Right cardiac atrium (tissue), 5 donors: ENCODE measurements around the gene NCLN. TPM values are rescaled to one million over a fixed set of nuclear protein-coding genes. Genes with fewer than 3 reads are reported as not detected.

ENCODE experiments used
- ATAC-seq, 2 donors: fragments of 200-7000 bp; cut with Tn5 transposase; one replicate each; pipeline versions ENCODE4 v1.8.0 to v1.9.1; 2020; ENCODE audit warnings: moderate library complexity in 2 of 2, mild to moderate bottlenecking in 1 of 2
- DNase-seq, 3 donors: peaks; one replicate each; pipeline ENCODE4 v3.0.0-alpha.2; 2020
- H3K27ac ChIP-seq: one replicate; pipeline ENCODE4 v1.5.1; 2013; ENCODE audit warnings: mild to moderate bottlenecking, low read length, control low read depth, moderate library complexity
- H3K27me3 ChIP-seq: one replicate; pipeline ENCODE4 v1.6.1; 2013; ENCODE audit not compliant: control insufficient read depth, insufficient read depth
- H3K4me1 ChIP-seq: one replicate; pipeline ENCODE4 v1.6.1; 2013; ENCODE audit warnings: low read length; ENCODE audit not compliant: control insufficient read depth, insufficient read depth
- H3K4me3 ChIP-seq: one replicate; pipeline ENCODE4 v1.5.1; 2013; ENCODE audit warnings: low read length, control low read depth
- H3K9me3 ChIP-seq: one replicate; pipeline ENCODE4 v1.6.1; 2013; ENCODE audit warnings: low read length; ENCODE audit not compliant: control insufficient read depth
- WGBS: extraction: QIAGEN DNeasy Blood & Tissue Kit; methylation state at CpG from one replicate; pipeline ENCODE4 v1.1.7; 2013; 5-methylcytosine and 5-hydroxymethylcytosine counted together
- intact Hi-C, 4 donors: fragments of 100-400 bp; cut with DNase I; formaldehyde crosslinking; loops; one replicate each; pipeline versions ENCODE4 v1.11.0 to v1.14.0; 2022 to 2023
- polyA plus RNA-seq: library from polyadenylated mRNA; stranded (reverse); fragments of 200-250 nt; gene quantifications from one replicate; pipeline ENCODE4 v1.2.3, GENCODE V29; 2013
- total RNA-seq, 4 donors: library from RNA; stranded (reverse); fragmentation: NEBNext Ultra II Directional; extraction: Animal tissue kit (Norgen Biotek cat#: 25700); gene quantifications; one replicate each; pipeline ENCODE4 v1.2.1, GENCODE V29; 2021
- donor health status: healthy with polysubstance abuse.
- donor health status: DM: no; HTN: yes; CAD: no.
- donor health status: DM: no; HTN: no; CAD: no.
- donor health status: DM: no; HTN: yes; CAD: no; lungs with severe emphysema.
- donor health status: DM: yes; HTN: yes; CAD: no.

NCLN gene
- total and polyA plus RNA-seq, 5 donors = 20.3 to 36.6 (median 25.9) TPM

- peak in 1 of 3 donors; percentile 16 for DNase-seq
- Histone ChIP-seq H3K4me1 (no peaks in the 10 kb centered on the region), H3K9me3 (peaks cover 4% of the 10 kb centered on the region), H3K27me3 (no peaks in the 10 kb centered on the region), H3K27ac (no peak overlapping the region), H3K4me3 (no peak overlapping the region)
- intact Hi-C loops = no loop called here
- ATAC-seq = peak in 1 of 2 donors; percentile 20
- 73% methylated on average over 8 of the region's 8 CpGs for WGBS
Measured at GRCh38 chr19:3251229-3251628, 65.5 kb downstream of the NCLN start.

GRCh38 chr19:3252650-3253049 lies 66.9 kb downstream of the NCLN start:
- intact Hi-C loops = no loop called here
- Histone ChIP-seq H3K4me1 (no peaks in the 10 kb centered on the region), H3K27me3 (no peaks in the 10 kb centered on the region), H3K27ac (no peak overlapping the region), H3K9me3 (peaks cover 4% of the 10 kb centered on the region), H3K4me3 (no peak overlapping the region)
- 90% methylated on average over 2 of the region's 2 CpGs for WGBS
- DNase-seq (peak in 1 of 3 donors; percentile 6), ATAC-seq (no peak)

- Histone ChIP-seq H3K4me3 (no peak overlapping the region), H3K27me3 (no peaks in the 10 kb centered on the region), H3K9me3 (peaks cover 4% of the 10 kb centered on the region), H3K27ac (no peak overlapping the region), H3K4me1 (no peaks in the 10 kb centered on the region)
- no peak for ATAC-seq
- intact Hi-C loops = no loop called here
- no peak for DNase-seq
- WGBS = 56% methylated on average over 3 of the region's 3 CpGs
Measured at GRCh38 chr19:3253270-3253669, 67.5 kb downstream of the NCLN start.

- H3K27me3 ChIP-seq = no peaks in the 10 kb centered on the region
- H3K27ac ChIP-seq = no peak overlapping the region
- ATAC-seq = no peak
- intact Hi-C loops = no loop called here
- no peaks in the 10 kb centered on the region for H3K4me1 ChIP-seq
- no peak for DNase-seq
- peaks cover 4% of the 10 kb centered on the region for H3K9me3 ChIP-seq
- no peak overlapping the region for H3K4me3 ChIP-seq
Measured at GRCh38 chr19:3254520-3254919, 68.8 kb downstream of the NCLN start.

GRCh38 chr19:3257071-3257470 lies 71.3 kb downstream of the NCLN start:
- 85% methylated on average over 8 of the region's 8 CpGs for WGBS
- ATAC-seq = no peak
- Histone ChIP-seq H3K27me3 (no peaks in the 10 kb centered on the region), H3K27ac (no peak overlapping the region), H3K9me3 (peaks cover 4% of the 10 kb centered on the region), H3K4me1 (no peaks in the 10 kb centered on the region), H3K4me3 (no peak overlapping the region)
- intact Hi-C loops = no loop called here
- DNase-seq = no peak

Other genes with a start within 250 kb of the NCLN start
- 1 to 10 TPM; 2.1 to 4.0 (median 2.9) TPM for gene ZNF77, start 241.0 kb upstream of the NCLN start, total RNA-seq
- gene ZNF77, start 241.0 kb upstream of the NCLN start, polyA plus RNA-seq = 2.1 TPM
- gene TLE6, start 208.4 kb upstream of the NCLN start, total RNA-seq = 1 to 10 TPM in 2 of 4 donors, under 1 TPM in 2; 0.28 to 2.2 (median 1.2) TPM
- gene TLE6, start 208.4 kb upstream of the NCLN start, polyA plus RNA-seq = 2.1 TPM
- 100 to 1,000 TPM in 1 of 4 donors, 10 to 100 TPM in 3; 78.4 to 102 (median 88.1) TPM for gene TLE2, start 156.7 kb upstream of the NCLN start, total RNA-seq
- gene TLE2, start 156.7 kb upstream of the NCLN start, polyA plus RNA-seq = 68.6 TPM
- 1,000 to 10,000 TPM in 2 of 4 donors, 100 to 1,000 TPM in 2; 784 to 1,020 (median 971) TPM for gene TLE5, start 123.4 kb upstream of the NCLN start, total RNA-seq
- gene TLE5, start 123.4 kb upstream of the NCLN start, polyA plus RNA-seq = 1,565 TPM
- 10 to 100 TPM; 63.3 to 71.6 (median 69.7) TPM for gene GNA11, start 91.6 kb upstream of the NCLN start, total RNA-seq
- 69.8 TPM for gene GNA11, start 91.6 kb upstream of the NCLN start, polyA plus RNA-seq
- gene GNA15, start 49.9 kb upstream of the NCLN start, total RNA-seq = 1 to 10 TPM; 1.8 to 2.5 (median 2.1) TPM
- gene GNA15, start 49.9 kb upstream of the NCLN start, polyA plus RNA-seq = 1.00 TPM
- under 1 TPM; 0.33 to 0.96 (median 0.74) TPM for gene S1PR4, start 7.2 kb upstream of the NCLN start, total RNA-seq
- 0.97 TPM for gene S1PR4, start 7.2 kb upstream of the NCLN start, polyA plus RNA-seq
- under 1 TPM in 2 of 4 donors, not detected in 2; 0.14 to 0.20 TPM for gene CELF5, start 38.7 kb downstream of the NCLN start, total RNA-seq
- gene CELF5, start 38.7 kb downstream of the NCLN start, polyA plus RNA-seq = not detected
- 100 to 1,000 TPM; 175 to 223 (median 188) TPM for gene NFIC, start 180.7 kb downstream of the NCLN start, total RNA-seq
- gene NFIC, start 180.7 kb downstream of the NCLN start, polyA plus RNA-seq = 186 TPM